H9 (cell line): ENCODE data around the gene TBX5. TPM values are rescaled to one million over a fixed set of nuclear protein-coding genes. Genes with fewer than 3 reads are reported as not detected.

ENCODE experiments used
- DNase-seq: peaks from one replicate; pipeline ENCODE4 v3.0.0-alpha.2; 2017
- H2AFZ ChIP-seq: one replicate; pipeline ENCODE4 v1.6.1; 2013; ENCODE audit warnings: mild to moderate bottlenecking, low read length, control low read depth, moderate library complexity
- H2AK5ac ChIP-seq: 2 replicates; pipeline ENCODE4 v1.6.1; 2013; ENCODE audit warnings: low read length, control low read depth, mixed read lengths; ENCODE audit not compliant: insufficient read length
- H2BK120ac ChIP-seq: one replicate; pipeline ENCODE4 v1.6.1; 2013; ENCODE audit warnings: low read depth, mild to moderate bottlenecking, low read length, control low read depth, inconsistent platforms; ENCODE audit not compliant: poor library complexity, severe bottlenecking
- H2BK12ac ChIP-seq: 2 replicates; pipeline ENCODE4 v1.6.1; 2013; ENCODE audit warnings: low read length, control low read depth, mixed read lengths, low read depth; ENCODE audit not compliant: insufficient read length
- H2BK15ac ChIP-seq: 2 replicates; pipeline ENCODE4 v1.6.1; 2013; ENCODE audit warnings: low read depth, low read length, control low read depth
- H2BK20ac ChIP-seq: one replicate; pipeline ENCODE4 v1.6.1; 2013; ENCODE audit warnings: low read depth, mild to moderate bottlenecking, low read length, control low read depth, inconsistent platforms; ENCODE audit not compliant: poor library complexity, severe bottlenecking
- H2BK5ac ChIP-seq: 2 replicates; pipeline ENCODE4 v1.6.1; 2013; ENCODE audit warnings: low read length, control low read depth, mixed read lengths; ENCODE audit not compliant: insufficient read length
- H3K14ac ChIP-seq: 2 replicates; pipeline ENCODE4 v1.6.1; 2013; ENCODE audit warnings: low read length, control low read depth; ENCODE audit not compliant: insufficient read depth
- H3K18ac ChIP-seq: 2 replicates; pipeline ENCODE4 v1.6.1; 2013; ENCODE audit warnings: low read depth, mild to moderate bottlenecking, mixed read lengths, low read length, control low read depth; ENCODE audit not compliant: insufficient read length
- H3K23ac ChIP-seq: 2 replicates; pipeline ENCODE4 v1.6.1; 2013; ENCODE audit warnings: low read length, control low read depth, mixed read lengths, low read depth; ENCODE audit not compliant: insufficient read length
- H3K23me2 ChIP-seq: 2 replicates; pipeline ENCODE4 v1.6.1; 2013; ENCODE audit warnings: low read depth, mild to moderate bottlenecking, mixed read lengths, low read length, control low read depth; ENCODE audit not compliant: insufficient read length, poor library complexity, severe bottlenecking
- H3K27ac ChIP-seq: 2 replicates; pipeline ENCODE4 v1.5.1; 2013; ENCODE audit warnings: low read length, control low read depth, mixed read lengths, low read depth; ENCODE audit not compliant: insufficient read length
- H3K27me3 ChIP-seq: 2 replicates; pipeline ENCODE4 v1.6.1; 2013; ENCODE audit warnings: low read length, control low read depth, inconsistent platforms; ENCODE audit not compliant: insufficient read depth
- H3K4ac ChIP-seq: 2 replicates; pipeline ENCODE4 v1.6.1; 2013; ENCODE audit warnings: low read depth, mild to moderate bottlenecking, control low read depth, inconsistent platforms, low read length, moderate library complexity
- H3K4me1 ChIP-seq: 2 replicates; pipeline ENCODE4 v1.6.1; 2013; ENCODE audit warnings: low read length, control low read depth, inconsistent platforms; ENCODE audit not compliant: insufficient read depth
- H3K4me2 ChIP-seq: 2 replicates; pipeline ENCODE4 v1.6.1; 2013; ENCODE audit warnings: low read length, control low read depth, mixed read lengths; ENCODE audit not compliant: insufficient read length, insufficient read depth
- H3K56ac ChIP-seq: 2 replicates; pipeline ENCODE4 v1.6.1; 2013; ENCODE audit warnings: low read depth, mild to moderate bottlenecking, mixed read lengths, low read length, control low read depth; ENCODE audit not compliant: insufficient read length
- H3K79me1 ChIP-seq: 2 replicates; pipeline ENCODE4 v1.6.1; 2013; ENCODE audit warnings: low read depth, mild to moderate bottlenecking, moderate library complexity, low read length, control low read depth, inconsistent platforms; ENCODE audit not compliant: insufficient read depth, poor library complexity, severe bottlenecking
- H3K79me2 ChIP-seq: 2 replicates; pipeline ENCODE4 v1.6.1; 2013; ENCODE audit warnings: low read length, control low read depth, inconsistent platforms; ENCODE audit not compliant: insufficient read depth
- H3K9ac ChIP-seq: 2 replicates; pipeline ENCODE4 v1.6.1; 2013; ENCODE audit warnings: low read length, control low read depth, mixed read lengths; ENCODE audit not compliant: insufficient read length; ENCODE audit errors: extremely low read depth
- H3K9me3 ChIP-seq: one replicate; pipeline ENCODE4 v1.6.1; 2013; ENCODE audit warnings: low read depth, low read length, inconsistent platforms; ENCODE audit not compliant: control insufficient read depth
- H3T11ph ChIP-seq: one replicate; pipeline ENCODE4 v1.6.1; 2013; ENCODE audit warnings: mild to moderate bottlenecking, low read length, control low read depth, inconsistent platforms
- H4K20me1 ChIP-seq: one replicate; pipeline ENCODE4 v1.6.1; 2013; ENCODE audit not compliant: control insufficient read depth, insufficient read length, insufficient read depth
- H4K5ac ChIP-seq: 2 replicates; pipeline ENCODE4 v1.6.1; 2013; ENCODE audit warnings: low read depth, mild to moderate bottlenecking, mixed read lengths, low read length, control low read depth; ENCODE audit not compliant: insufficient read length
- H4K8ac ChIP-seq: replicated peaks from 2 replicates; pipeline ENCODE4 v1.6.1; 2013; ENCODE audit warnings: low read length, control low read depth, mixed read lengths, low read depth; ENCODE audit not compliant: insufficient read length
- H4K91ac ChIP-seq: 2 replicates; pipeline ENCODE4 v1.6.1; 2013; ENCODE audit warnings: low read depth, mild to moderate bottlenecking, moderate library complexity, mixed read lengths, low read length, control low read depth; ENCODE audit not compliant: insufficient read length
- H3K27ac Mint-ChIP-seq, 3 experiments: 2 replicates in 2 of 3; 3 replicates in 1 of 3; pipeline ENCODE4 v1.8.0; 2020 to 2021; ENCODE audit warnings: mixed read lengths in 3 of 3, mild to moderate bottlenecking in 1 of 3, moderate library complexity in 1 of 3
- H3K27me3 Mint-ChIP-seq: 2 replicates; pipeline ENCODE4 v1.8.0; 2021; ENCODE audit warnings: low read depth, mild to moderate bottlenecking, moderate library complexity, mixed read lengths
- H3K36me3 Mint-ChIP-seq, 3 experiments: 2 replicates in 2 of 3; 3 replicates in 1 of 3; pipeline ENCODE4 v1.8.0; 2020 to 2021; ENCODE audit warnings: low read depth in 3 of 3, mixed read lengths in 3 of 3; ENCODE audit not compliant: insufficient read depth in 1 of 3
- H3K4me1 Mint-ChIP-seq, 2 experiments: 2 replicates each; pipeline ENCODE4 v1.8.0; 2020; ENCODE audit warnings: mixed read lengths in 2 of 2
- H3K4me3 Mint-ChIP-seq, 2 experiments: 2 replicates in 1 of 2; 3 replicates in 1 of 2; pipeline ENCODE4 v1.8.0; 2020 to 2021; ENCODE audit warnings: mild to moderate bottlenecking in 2 of 2, mixed read lengths in 2 of 2, moderate library complexity in 1 of 2
- H3K9me3 Mint-ChIP-seq, 2 experiments: 2 replicates in 1 of 2; 3 replicates in 1 of 2; pipeline ENCODE4 v1.8.0; 2020; ENCODE audit warnings: mild to moderate bottlenecking in 2 of 2, mixed read lengths in 2 of 2, moderate library complexity in 1 of 2
- CTCF ChIP-seq: fragments of 200-600 bp; sonication (generic); conservative IDR thresholded peaks from 3 replicates; pipeline ENCODE4 v1.8.0; 2021; ENCODE audit warnings: antibody characterized with exemption, mild to moderate bottlenecking
- WGBS: extraction: QIAGEN DNeasy Blood & Tissue Kit; methylation state at CpG from one replicate; pipeline ENCODE4 v1.1.7; 2013; ENCODE audit warnings: missing lambda C conversion rate, low lambda C conversion rate, mixed read lengths; ENCODE audit not compliant: insufficient read length; ENCODE audit errors: extremely low coverage; 5-methylcytosine and 5-hydroxymethylcytosine counted together
- total RNA-seq: library from RNA; stranded (reverse); gene quantifications from 2 replicates; pipeline ENCODE4 v1.2.1, GENCODE V29; 2021

The TBX5 gene
- total RNA-seq, 1 experiment from 2014 or later: not detected

- no peak overlapping the region for H2BK12ac ChIP-seq
- no peak overlapping the region for H2BK5ac ChIP-seq
- peaks cover 42 to 59% of the 10 kb centered on the region in 2 experiments for H3K4me1 Mint-ChIP-seq
- no peak overlapping the region for H2BK20ac ChIP-seq
- H4K20me1 ChIP-seq: no peaks in the 10 kb centered on the region
- no peak overlapping the region for H3K56ac ChIP-seq
- H3K9ac ChIP-seq: no peak overlapping the region
- H3K23ac ChIP-seq: no peak overlapping the region
- no peaks in the 10 kb centered on the region for H3K36me3 Mint-ChIP-seq
- no peak overlapping the region for H3T11ph ChIP-seq
- H2BK15ac ChIP-seq: no peak overlapping the region
- no peak overlapping the region for H2BK120ac ChIP-seq
- H3K4me1 ChIP-seq: no peaks in the 10 kb centered on the region; the same call in none of the 2 replicates
- H3K27me3 Mint-ChIP-seq: peaks cover 100% of the 10 kb centered on the region
- peaks cover 100% of the 10 kb centered on the region for H3K27me3 ChIP-seq
- H3K23me2 ChIP-seq: no peaks in the 10 kb centered on the region
- H3K9me3 ChIP-seq: no peaks in the 10 kb centered on the region
- no peak overlapping the region for H4K8ac ChIP-seq
- no peak overlapping the region for H4K5ac ChIP-seq
- H3K4me2 ChIP-seq: peak overlapping the region; percentile 28
- no peak overlapping the region for H3K4ac ChIP-seq
- H2AFZ ChIP-seq: no peak overlapping the region
- H3K9me3 Mint-ChIP-seq: peaks cover 0 to 14% of the 10 kb centered on the region in 2 experiments; a peak in 1 of 5 replicates
- DNase-seq: no peak
- H3K14ac ChIP-seq: no peak overlapping the region
- no peak overlapping the region for H3K27ac ChIP-seq
- TF ChIP-seq CTCF: no peak
- peak overlapping the region in 1 of 2 experiments; percentile 61; a peak in 1 of 5 replicates for H3K4me3 Mint-ChIP-seq
- no peak overlapping the region for H3K27ac Mint-ChIP-seq
- H3K79me2 ChIP-seq: no peaks in the 10 kb centered on the region
- no peak overlapping the region for H3K18ac ChIP-seq
- no peak overlapping the region for H4K91ac ChIP-seq
- no peaks in the 10 kb centered on the region for H3K79me1 ChIP-seq
- no CpG with 5 or more reads among the region's 38 CpGs for WGBS
- no peak overlapping the region for H2AK5ac ChIP-seq
Measured at GRCh38 chr12:114404926-114405518, 922 bp downstream of the TBX5 start.
